Stimulated activated CD4-positive, alpha-beta T cell treated with anti-CD3 and anti-CD28 coated beads, Interleukin-12 subunit alpha, Interleukin-12 subunit beta, amount 100 ng/mL, for 4 hours (primary cell): Measurements from ENCODE around the gene UBAP2L.
"Not testable (repeated sequence)": the region's sequence is repeated elsewhere in the genome, so short reads cannot be mapped to it uniquely, and the experiment has no call there.

Experiments
- DNase-seq: peaks from one replicate; pipeline ENCODE4 v3.0.0-alpha.2; 2020

UBAP2L gene

DNA sequence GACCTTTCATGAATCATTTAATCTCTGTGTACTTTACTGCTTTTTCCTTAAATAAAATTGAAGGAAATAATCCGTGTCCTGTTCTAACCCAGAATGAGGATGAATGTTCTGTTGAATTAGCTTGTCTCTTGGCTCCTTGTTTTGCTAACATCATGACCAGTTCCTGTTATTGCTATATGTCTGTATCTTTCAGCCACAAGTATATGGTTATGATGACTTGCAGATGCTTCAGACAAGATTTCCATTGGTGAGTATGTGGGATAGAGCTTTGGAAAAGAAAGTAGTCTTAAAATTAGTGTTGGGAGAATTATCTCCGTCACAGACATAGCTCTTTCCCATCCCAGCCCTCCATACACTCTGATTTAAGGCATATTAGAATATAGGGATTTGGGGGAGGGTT lies 38.0 kb downstream of the UBAP2L start:
- no peak for DNase-seq

GRCh38 chr1:154260127-154260526 lies 39.4 kb downstream of the UBAP2L start:
- no peak for DNase-seq

DNA sequence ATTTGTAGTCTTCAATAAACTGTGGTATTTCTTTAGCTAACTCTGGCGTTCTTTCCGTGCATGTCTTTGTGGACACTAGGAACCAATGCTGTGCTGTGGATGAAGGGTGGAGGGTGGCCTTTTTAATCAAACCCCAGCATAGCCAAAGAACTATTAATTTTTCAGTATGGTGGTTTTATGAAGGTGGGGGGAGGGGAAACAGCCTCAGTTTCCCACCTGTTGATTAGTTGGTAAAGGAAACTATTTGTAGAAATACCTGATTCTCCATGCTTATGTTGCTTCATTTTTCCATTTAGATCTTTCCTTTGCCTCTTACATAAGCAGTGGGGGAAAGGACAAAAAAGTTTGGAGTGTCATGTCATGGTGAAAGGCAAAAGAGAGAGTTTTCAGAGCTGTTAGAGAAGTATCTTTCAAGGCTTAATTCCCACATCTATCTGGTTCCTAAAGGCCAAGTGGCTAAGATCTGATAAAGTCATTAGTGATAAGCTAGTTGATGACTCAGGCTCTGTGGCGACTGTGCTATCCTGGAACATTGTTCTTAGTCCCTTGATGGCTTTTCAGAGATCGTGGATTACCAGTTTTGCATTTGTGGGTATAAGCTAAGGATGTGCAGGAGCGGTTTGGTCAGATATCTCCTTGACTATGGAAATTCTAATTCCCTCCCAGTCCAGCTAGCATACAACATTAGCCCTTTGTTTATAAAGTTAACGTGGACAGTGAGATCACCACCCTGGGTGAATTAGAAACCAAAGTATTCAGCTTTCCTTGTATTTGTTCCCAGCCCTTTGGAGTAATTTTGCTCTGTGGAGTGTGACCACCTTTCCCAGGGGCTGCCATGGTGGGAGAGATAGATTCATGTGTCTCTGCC lies 42.9 kb downstream of the UBAP2L start:
- no peak for DNase-seq

DNA sequence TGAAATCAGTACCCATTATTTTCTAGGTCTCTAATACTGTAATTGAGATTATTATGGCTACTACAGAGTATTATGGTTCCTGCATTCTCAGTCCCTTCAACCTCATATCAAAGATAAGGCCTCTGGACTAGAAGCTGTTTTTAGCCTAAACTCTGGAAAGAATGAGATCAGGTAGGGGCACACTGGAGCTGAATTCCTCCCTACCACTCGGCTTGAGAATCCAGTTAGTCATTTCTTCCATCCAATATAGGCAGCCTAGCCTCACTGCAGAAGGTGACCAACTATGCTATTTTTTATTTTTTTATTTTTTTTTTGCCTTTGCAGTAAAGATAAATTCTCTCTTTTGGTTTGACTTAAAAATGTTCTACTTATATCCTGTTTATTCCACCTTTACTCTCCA lies 43.7 kb downstream of the UBAP2L start:
- DNase-seq = no peak

DNA sequence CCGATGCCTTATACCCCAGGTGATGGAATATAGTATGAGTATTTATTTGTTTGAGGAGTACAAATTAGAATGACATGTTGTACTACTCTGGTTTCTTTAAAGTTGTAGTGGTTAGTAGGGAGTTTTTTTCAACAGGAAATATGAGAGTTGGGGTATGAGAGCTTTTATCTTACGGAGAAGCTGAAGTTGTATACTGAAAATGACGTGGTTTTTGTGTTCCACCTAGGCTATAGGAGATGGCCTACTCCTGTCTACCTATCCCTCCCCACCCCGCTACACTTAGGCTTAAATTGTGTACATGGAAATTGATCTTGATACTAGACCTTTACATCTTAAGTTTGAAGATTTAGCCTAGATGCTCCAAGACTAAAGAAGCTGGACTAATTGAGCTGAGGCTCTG lies 44.8 kb downstream of the UBAP2L start:
- DNase-seq = no peak

DNA sequence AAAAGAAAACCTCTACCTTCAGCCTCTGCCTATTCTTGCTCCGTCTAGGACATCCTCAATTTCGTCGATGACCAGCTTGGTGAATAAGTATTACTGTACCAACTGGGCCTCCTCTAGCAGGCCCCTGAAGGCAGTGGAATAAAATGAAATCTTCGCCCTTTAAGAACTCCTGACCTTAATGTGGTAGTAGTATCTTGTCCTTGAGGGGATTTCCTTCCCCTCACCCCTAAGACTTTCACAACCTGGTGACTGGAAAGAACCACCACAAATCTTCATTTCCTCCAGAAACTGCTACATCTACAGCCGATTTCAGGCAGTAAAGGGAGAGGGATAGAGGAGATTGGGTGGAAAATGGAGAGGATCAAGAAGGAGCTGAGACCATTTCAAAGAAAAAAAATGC lies 50.1 kb downstream of the UBAP2L start:
- no peak for DNase-seq

DNA sequence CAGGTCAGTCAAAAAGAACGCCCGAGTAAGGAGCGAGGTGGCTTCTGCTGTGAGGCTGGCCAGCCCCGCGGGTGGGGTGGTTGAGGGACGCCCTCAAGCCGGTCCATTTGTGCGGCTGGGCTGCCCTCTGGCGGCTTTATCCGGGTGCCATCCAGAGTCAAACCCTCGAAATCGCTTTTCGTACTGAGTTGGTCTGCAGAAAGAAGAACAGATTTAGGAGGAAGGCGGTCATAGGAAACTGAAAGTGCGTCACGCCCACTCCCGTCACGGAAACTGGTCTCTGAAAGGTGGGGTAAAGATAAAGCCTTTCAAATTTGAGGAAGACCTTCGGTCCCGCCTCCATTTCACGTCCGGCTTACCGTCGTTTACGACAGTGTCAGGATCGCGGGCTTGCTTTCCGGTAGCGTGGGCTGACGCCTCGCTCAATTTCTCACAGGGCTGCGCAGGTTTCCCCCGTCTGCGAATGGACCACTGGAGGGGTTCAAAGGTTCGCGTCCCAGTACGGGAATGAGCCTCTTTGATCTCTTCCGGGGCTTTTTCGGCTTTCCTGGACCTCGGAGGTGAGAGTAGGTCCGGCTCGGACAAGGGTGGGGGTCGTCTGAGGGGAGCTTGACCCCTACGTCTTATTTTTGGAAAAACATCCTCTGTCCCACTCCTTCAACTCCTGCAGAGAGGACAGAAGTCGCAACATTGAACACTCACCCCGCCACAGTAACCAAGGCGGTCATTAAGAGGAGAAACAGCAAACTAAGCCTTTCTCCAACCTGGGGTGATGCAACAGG lies 51.7 kb downstream of the UBAP2L start, which contains the start of gene HAX1:
TSS of gene HAX1 (plus strand) at position 413 of the 782 bp plus-strand sequence. CDS start at position 508, 95 bp downstream.
- DNase-seq = peak; percentile 96

DNA sequence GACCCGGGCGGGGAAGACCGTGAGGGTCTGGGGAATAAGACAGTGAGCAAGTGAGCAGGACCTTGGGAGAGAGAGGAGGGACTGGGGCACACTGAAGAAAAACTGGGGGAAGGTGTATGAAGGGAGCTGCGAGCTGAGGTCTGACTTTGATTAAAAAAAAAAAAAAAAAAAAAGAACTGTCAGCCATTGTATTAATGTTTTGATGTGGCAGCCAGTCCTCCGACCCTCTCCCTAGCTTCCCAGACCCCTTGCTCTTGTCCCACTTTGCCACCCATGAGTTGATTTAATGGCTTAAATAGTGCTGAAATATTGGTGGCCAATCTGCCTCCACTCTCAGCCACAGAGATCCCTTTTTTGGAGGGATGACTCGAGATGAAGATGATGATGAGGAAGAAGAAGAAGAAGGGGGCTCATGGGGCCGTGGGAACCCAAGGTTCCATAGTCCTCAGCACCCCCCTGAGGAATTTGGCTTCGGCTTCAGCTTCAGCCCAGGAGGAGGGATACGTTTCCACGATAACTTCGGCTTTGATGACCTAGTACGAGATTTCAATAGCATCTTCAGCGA lies 52.3 kb downstream of the UBAP2L start:
- DNase-seq = no peak

DNA sequence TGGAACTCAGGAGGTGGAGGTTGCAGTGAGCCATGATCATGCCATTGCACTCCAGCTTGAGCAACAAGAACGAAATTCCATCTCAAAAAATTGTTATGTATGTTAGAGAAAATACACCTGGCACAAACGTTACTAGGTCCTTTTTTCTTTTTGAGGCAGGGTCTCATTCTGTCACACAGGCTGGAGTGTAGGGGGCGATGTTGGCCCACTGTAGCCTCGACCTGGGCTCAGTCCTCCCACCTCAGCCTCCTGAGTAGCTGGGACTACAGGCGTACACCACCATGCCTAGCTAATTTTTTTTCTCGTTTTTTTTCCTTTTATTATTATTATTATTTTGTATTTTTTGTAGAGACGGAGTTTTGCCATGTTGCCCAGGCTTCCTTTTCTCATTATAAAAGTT lies 56.0 kb downstream of the UBAP2L start:
- DNase-seq = no peak

GRCh38 chr1:154287591-154287990 lies 66.8 kb downstream of the UBAP2L start:
- DNase-seq = not testable (repeated sequence)

DNA sequence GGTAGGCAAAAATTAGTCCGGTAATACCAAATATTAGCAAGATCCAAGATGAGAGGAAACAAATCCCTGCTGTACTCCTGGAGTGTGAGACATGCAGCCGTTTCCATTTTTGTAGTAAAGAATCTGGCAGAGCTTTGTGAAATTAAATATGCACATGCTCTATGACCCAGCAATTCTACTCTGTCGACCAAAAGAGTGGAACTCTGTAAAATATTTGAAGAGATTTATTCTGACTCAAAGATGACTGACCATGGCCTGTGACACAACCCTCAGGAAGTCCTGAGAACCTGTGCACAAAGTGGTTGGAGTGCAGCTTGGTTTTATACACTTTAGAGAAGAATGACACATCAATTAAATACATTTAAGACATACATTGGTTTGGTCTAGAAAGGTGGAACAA lies 67.9 kb downstream of the UBAP2L start:
- no peak for DNase-seq

GRCh38 chr1:154290921-154291320 lies 70.2 kb downstream of the UBAP2L start:
- no peak for DNase-seq

DNA sequence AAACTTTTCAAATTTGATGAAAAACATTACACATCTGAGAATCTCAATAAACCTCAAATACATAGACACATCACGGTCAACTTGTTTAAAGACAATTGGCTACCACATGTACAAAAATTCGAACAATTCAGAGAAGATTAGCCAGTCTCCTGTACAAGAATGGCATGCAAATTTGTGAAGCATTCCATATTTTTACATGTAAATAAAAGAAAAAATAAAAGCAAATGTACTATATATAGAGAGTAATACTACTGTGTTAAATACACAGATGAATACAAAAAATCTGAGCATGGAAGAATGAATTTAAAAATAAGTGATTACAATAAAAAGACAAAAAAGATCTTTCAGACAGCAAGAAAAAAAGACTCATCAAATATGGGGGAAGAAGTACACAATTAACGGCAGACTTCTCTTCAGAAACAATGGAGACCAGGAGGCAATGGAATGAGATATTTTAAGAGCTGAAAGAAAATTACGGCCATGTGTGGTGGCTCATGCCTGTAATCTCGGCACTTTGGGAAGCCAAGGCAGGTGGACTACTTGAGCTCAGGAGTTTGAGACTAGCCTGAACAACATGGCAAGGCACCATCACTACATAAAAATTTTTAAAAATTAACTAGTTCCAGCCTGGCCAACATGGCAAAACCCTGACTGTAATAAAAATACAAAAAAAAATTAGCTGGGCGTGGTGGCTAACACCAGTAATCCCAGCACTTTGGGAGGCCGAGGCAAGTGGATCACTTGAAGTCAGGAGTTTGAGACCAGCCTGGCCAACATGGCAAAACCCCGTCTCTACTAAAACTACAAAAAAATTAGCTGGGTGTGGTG lies 74.9 kb downstream of the UBAP2L start:
- DNase-seq = no peak

- DNase-seq = no peak
Measured at GRCh38 chr1:154301582-154301981, 80.8 kb downstream of the UBAP2L start.

DNA sequence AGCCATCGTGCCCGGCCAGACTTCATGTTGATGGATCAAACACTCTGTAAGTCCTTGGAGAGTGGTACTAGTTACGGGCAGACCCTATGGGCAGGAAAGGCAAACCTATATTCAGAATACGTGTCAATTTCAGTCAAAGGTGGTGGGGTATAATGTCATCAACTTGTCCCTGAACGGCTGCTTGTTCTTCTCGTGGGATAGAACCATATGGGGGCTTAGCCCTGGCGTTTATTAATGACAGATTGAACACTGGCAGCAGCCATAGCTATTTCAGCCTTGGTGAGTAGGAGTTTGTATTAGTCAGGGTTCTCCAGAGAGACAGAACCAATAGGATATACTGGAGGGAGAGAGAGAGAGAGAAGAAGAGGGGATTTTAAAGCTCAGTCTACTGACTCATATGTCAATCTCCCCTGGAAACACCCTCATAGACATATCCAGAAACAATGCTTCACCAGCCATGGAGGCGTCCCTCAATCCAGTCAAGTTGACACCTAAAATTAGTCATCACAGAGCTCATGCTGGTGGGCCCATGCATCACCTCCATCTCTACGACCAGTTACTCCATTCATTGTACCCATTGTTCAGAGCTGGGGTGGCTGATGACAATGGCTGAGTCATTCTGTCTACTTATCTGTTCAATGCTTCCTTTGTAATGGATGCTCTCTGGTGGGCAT lies 84.0 kb downstream of the UBAP2L start:
- peak; percentile 8 for DNase-seq

- DNase-seq = no peak
Measured at GRCh38 chr1:154306151-154306550, 85.4 kb downstream of the UBAP2L start.

GRCh38 chr1:154307670-154308270 lies 87.0 kb downstream of the UBAP2L start:
- not testable (repeated sequence) for DNase-seq

DNA sequence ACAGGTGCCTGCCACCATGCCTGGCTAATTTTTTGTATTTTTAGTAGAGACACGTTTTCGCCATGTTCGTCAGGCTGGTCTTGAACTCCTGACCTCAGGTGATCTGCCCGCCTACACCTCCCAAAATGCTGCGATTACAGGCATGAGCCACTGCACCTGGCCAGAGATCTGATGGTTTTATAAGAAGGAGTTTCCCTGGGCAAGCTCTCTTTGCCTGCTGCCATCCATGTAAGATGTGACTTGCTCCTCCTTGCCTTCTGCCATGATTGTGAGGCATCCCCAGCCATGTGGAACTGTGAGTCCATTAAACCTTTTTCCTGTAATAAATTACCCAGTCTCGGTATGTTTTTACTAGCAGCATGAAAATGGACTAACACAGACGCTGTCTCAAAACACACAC lies 88.4 kb downstream of the UBAP2L start:
- not testable (repeated sequence) for DNase-seq

DNA sequence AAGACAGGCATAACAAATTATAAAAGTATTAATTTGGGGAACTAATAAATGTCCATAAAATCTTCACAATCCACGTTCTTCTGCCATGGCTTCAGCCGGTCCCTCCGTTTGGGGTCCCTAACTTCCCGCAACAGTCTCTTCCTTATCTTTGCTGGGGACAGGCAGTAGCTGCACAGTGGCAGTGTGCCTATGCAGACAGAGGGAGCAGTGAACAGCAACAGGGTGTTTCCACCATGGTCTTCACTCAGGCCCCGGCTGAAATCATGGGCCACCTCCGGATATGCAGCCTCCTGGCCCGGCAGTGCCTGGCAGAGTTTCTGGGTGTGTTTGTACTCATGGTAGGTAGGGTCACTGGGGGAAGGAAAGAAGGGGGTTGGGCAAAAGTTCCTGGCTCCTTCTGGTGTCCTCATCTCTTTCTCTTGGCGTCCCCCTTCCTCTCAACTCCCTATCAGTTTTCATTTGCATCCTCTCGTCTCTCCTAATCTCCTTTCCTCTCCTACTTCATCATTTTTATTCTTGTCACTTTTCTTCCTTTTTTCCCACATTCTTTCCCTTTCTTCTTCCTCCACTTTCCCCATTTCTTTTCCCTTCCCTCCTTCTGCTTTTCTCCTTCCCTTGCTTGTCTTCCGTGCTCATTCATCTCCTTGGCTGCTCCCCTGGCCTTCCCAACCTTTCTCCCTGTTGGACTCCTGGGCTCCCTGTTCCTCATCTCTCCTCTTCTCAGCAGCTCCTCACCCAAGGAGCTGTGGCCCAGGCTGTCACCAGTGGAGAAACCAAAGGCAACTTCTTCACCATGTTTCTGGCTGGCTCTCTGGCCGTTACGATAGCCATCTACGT lies 91.7 kb downstream of the UBAP2L start:
- not testable (repeated sequence) for DNase-seq

DNA sequence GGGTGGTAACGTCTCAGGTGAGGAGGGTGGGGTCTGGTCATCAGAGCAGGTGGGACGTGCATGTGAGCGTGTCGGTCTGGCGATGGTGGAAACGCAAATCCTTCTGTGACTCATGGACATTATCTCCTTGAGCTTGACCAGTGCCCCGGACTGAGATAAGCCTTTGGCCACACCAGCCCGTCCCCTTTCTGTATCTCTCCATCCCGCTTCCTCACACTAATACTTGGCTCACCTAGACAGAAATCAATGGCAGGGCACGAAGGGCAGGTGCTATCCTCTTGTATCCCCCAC lies 92.3 kb downstream of the UBAP2L start:
- DNase-seq = no peak

DNA sequence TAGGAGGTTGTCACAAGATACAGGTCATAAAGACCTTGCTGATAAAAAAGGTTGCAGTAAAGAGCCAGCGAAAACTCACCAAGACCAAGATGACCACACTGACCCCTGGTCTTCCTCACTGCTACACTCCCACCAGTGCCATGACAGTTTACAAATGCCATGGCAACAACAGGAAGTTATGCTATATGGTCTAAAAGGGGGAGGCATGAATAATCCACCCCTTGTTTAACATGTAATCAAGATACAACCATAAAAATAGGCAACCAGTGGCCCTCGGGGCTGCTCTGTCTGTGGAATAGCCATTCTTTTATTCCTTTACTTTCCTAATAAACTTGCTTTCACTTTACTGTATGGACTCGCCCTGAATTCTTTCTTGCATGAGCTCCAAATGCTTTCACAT lies 93.5 kb downstream of the UBAP2L start:
- not testable (repeated sequence) for DNase-seq
